Mesodermal cell (in vitro differentiated cells): ENCODE results near the gene GID8.

Experiments
- H3K27ac ChIP-seq: 2 replicates; pipeline ENCODE4 v1.7.0; 2013; ENCODE audit warnings: mild to moderate bottlenecking, low read depth, low read length, moderate library complexity; ENCODE audit not compliant: severe bottlenecking
- H3K36me3 ChIP-seq: 2 replicates; pipeline ENCODE4 v1.7.1; 2013; ENCODE audit warnings: mild to moderate bottlenecking, low read length, moderate library complexity; ENCODE audit not compliant: control insufficient read depth, insufficient read depth
- H3K4me1 ChIP-seq: one replicate; pipeline ENCODE4 v1.7.1; 2013; ENCODE audit warnings: mild to moderate bottlenecking, low read length; ENCODE audit not compliant: insufficient read depth, control insufficient read depth, poor library complexity, severe bottlenecking
- H3K4me3 ChIP-seq: 2 replicates; pipeline ENCODE4 v1.7.0; 2013; ENCODE audit warnings: low read length, control low read depth, mild to moderate bottlenecking; ENCODE audit not compliant: insufficient read depth, poor library complexity, severe bottlenecking; ENCODE audit errors: extremely low read depth
- H3K9me3 ChIP-seq: 2 replicates; pipeline ENCODE4 v1.7.1; 2013; ENCODE audit warnings: mild to moderate bottlenecking, low read length, moderate library complexity; ENCODE audit not compliant: control insufficient read depth
- WGBS, 2 experiments: methylation state at CpG; one replicate each; pipeline ENCODE4 v1.1.5; 2013; ENCODE audit warnings: missing lambda C conversion rate in 2 of 2; ENCODE audit not compliant: insufficient coverage in 2 of 2; 5-methylcytosine and 5-hydroxymethylcytosine counted together

The GID8 gene

GRCh38 chr20:62994869-62995281 lies 56.9 kb downstream of the GID8 start:
- no peak overlapping the region for H3K27ac ChIP-seq
- 79 to 85% methylated on average over 19 of the region's 19 CpGs for WGBS, 2 experiments
- H3K9me3 ChIP-seq = no peaks in the 10 kb centered on the region

GRCh38 chr20:62995481-62995880 lies 57.5 kb downstream of the GID8 start:
- Histone ChIP-seq H3K4me1 (no peaks in the 10 kb centered on the region), H3K27ac (no peak overlapping the region), H3K9me3 (no peaks in the 10 kb centered on the region), H3K36me3 (no peaks in the 10 kb centered on the region), H3K4me3 (no peak overlapping the region)
- WGBS, 2 experiments = 79 to 84% methylated on average over 11 of the region's 11 CpGs

More at GRCh38 chr20:62994869-62995281, 56.9 kb downstream of the GID8 start:
- Histone ChIP-seq H3K4me3 (no peak overlapping the region), H3K36me3 (no peaks in the 10 kb centered on the region), H3K4me1 (no peaks in the 10 kb centered on the region)

GRCh38 chr20:62995898-62996595 lies 58.1 kb downstream of the GID8 start:
- Histone ChIP-seq H3K27ac (no peak overlapping the region), H3K9me3 (no peaks in the 10 kb centered on the region), H3K4me3 (no peak overlapping the region), H3K4me1 (no peaks in the 10 kb centered on the region), H3K36me3 (no peaks in the 10 kb centered on the region)
- 89 to 91% methylated on average over 16 to 22 of the region's 25 CpGs for WGBS, 2 experiments

GRCh38 chr20:62996596-62996982 lies 58.6 kb downstream of the GID8 start:
- 91 to 97% methylated on average over 10 to 11 of the region's 14 CpGs for WGBS, 2 experiments

GRCh38 chr20:62997417-62998035 lies 59.6 kb downstream of the GID8 start:
- Histone ChIP-seq H3K4me1 (no peaks in the 10 kb centered on the region), H3K36me3 (no peaks in the 10 kb centered on the region), H3K9me3 (no peaks in the 10 kb centered on the region), H3K27ac (no peak overlapping the region), H3K4me3 (no peak overlapping the region)
- WGBS, 2 experiments = 44 to 58% methylated on average over 19 to 20 of the region's 20 CpGs

More at GRCh38 chr20:62996596-62996982, 58.6 kb downstream of the GID8 start:
- Histone ChIP-seq H3K4me3 (no peak overlapping the region), H3K27ac (no peak overlapping the region), H3K4me1 (no peaks in the 10 kb centered on the region), H3K36me3 (no peaks in the 10 kb centered on the region), H3K9me3 (no peaks in the 10 kb centered on the region)
